ENCODE data around the gene SAMD4A.

SAMD4A gene

DNA sequence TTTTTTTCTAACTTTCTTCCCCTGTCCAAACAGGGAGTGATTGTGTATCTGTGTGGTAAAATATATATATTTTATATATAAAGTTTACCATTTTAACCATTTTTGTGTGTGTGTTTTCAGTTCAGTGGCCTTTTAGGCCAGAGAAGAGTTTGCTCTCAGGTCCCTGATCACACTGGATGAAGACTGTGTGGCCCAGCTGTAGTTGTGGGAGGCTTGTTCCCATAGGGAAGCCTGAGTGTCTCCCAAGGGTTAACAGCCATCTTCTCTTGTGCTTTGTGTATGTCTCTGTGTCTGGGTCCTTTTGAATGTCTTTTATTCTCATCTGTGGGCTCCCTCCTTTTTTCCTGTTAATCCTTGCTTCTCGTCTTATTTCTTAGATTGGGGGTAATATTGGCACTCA lies 33.8 kb upstream of the SAMD4A start:
- H3K27ac Mint-ChIP-seq = peak overlapping the region; percentile 98
- peaks cover 18% of the 10 kb centered on the region for H3K4me1 Mint-ChIP-seq

DNA sequence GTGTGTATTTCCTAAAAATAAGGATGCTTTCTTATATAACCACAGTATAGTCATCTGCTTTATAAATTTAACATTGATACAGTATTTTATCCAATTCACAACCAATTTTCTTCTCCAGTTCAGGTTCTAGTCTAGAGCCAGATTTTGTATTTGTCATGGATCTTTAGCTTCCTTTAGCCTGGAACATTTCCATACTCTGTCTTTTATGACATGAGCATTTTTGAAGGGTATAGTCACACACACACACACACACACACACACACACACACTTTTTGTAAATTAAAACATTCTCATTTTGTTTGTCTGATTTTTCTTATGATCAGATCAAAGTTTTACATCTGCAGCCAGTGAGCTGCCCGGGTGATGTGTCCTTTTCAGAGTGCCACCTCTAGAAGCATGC lies 31.8 kb upstream of the SAMD4A start:
- no peak for TF ChIP-seq CTCF (IDR thresholded peaks at IDR 0.05)
- DNase-seq = no peak
- H3K27me3 Mint-ChIP-seq (ENCODE audit: low read depth, poor library complexity) = no peaks in the 10 kb centered on the region
- H3K9me3 Mint-ChIP-seq = peaks cover 6% of the 10 kb centered on the region
- H3K4me1 Mint-ChIP-seq = peaks cover 18% of the 10 kb centered on the region
- no peak overlapping the region for H3K4me3 Mint-ChIP-seq
- no peak overlapping the region for H3K27ac Mint-ChIP-seq
- H3K36me3 Mint-ChIP-seq (ENCODE audit: low read depth) = peaks cover 44% of the 10 kb centered on the region

More for the DNA sequence above, 33.8 kb upstream of the SAMD4A start:
- Mint-ChIP-seq H3K4me3 (no peak overlapping the region), H3K36me3 (ENCODE audit: low read depth) (peaks cover 37% of the 10 kb centered on the region), H3K27me3 (ENCODE audit: low read depth, poor library complexity) (no peaks in the 10 kb centered on the region), H3K9me3 (peaks cover 6% of the 10 kb centered on the region)
- no peak for TF ChIP-seq CTCF (IDR thresholded peaks at IDR 0.05)
- no peak for DNase-seq

- Mint-ChIP-seq H3K9me3 (peaks cover 6% of the 10 kb centered on the region), H3K4me1 (peaks cover 18% of the 10 kb centered on the region), H3K36me3 (ENCODE audit: low read depth) (peaks cover 46% of the 10 kb centered on the region), H3K27me3 (ENCODE audit: low read depth, poor library complexity) (no peaks in the 10 kb centered on the region), H3K4me3 (no peak overlapping the region), H3K27ac (peak overlapping the region; percentile 21)
- TF ChIP-seq CTCF (IDR thresholded peaks at IDR 0.05) = no peak
- DNase-seq = no peak
Observed at GRCh38 chr14:54535646-54536045, 31.3 kb upstream of the SAMD4A start.

- TF ChIP-seq CTCF (IDR thresholded peaks at IDR 0.05) = no peak
- Mint-ChIP-seq H3K9me3 (peaks cover 6% of the 10 kb centered on the region), H3K27me3 (ENCODE audit: low read depth, poor library complexity) (no peaks in the 10 kb centered on the region), H3K36me3 (ENCODE audit: low read depth) (peaks cover 51% of the 10 kb centered on the region), H3K4me1 (peaks cover 9% of the 10 kb centered on the region), H3K4me3 (no peak overlapping the region), H3K27ac (no peak overlapping the region)
- no peak for DNase-seq
Observed at GRCh38 chr14:54537651-54538050, 29.3 kb upstream of the SAMD4A start.

DNA sequence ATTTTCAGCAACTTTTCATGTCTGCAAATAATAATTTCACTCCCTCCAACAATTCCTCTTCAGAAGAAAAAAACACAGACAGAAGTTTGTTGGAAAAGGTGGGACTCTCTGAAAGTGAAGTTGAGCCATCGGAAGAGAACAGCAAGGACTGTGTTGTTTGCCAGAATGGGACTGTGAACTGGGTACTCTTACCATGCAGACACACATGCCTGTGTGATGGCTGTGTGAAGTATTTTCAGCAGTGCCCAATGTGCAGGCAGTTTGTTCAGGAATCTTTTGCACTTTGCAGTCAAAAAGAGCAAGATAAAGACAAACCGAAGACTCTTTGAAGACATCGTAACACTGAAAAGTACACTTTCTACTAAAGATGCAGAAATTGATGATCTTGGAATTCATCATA lies 28.9 kb upstream of the SAMD4A start:
- H3K36me3 Mint-ChIP-seq (ENCODE audit: low read depth) = peaks cover 51% of the 10 kb centered on the region
- H3K4me3 Mint-ChIP-seq = no peak overlapping the region
- H3K9me3 Mint-ChIP-seq = peaks cover 6% of the 10 kb centered on the region
- peaks cover 5% of the 10 kb centered on the region for H3K4me1 Mint-ChIP-seq
- no peak overlapping the region for H3K27ac Mint-ChIP-seq
- DNase-seq = no peak
- no peaks in the 10 kb centered on the region for H3K27me3 Mint-ChIP-seq (ENCODE audit: low read depth, poor library complexity)
- no peak for TF ChIP-seq CTCF (IDR thresholded peaks at IDR 0.05)

DNA sequence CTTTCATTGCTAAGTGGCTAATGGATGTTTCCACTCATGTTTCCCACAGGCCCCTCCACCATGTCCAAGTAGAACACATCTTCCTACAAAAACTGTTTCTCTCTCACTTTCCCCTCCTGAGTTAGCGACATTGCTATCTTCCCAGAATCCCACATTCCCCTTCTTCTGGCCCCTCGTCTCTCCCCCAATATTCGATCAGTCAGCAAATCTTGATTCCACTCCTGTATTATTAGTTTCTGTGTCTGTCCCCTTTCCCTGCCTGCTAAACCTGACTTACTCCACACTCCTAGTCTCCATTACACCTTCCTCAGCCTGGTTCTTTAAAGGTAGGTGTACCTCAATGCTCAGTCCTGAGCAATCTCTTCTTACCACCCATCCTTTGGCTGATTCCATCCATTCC lies 19.3 kb upstream of the SAMD4A start:
- Mint-ChIP-seq H3K27me3 (ENCODE audit: low read depth, poor library complexity) (no peaks in the 10 kb centered on the region), H3K27ac (peak overlapping the region; percentile 1), H3K9me3 (no peaks in the 10 kb centered on the region), H3K4me1 (no peaks in the 10 kb centered on the region), H3K36me3 (ENCODE audit: low read depth) (no peaks in the 10 kb centered on the region), H3K4me3 (no peak overlapping the region)
- no peak for DNase-seq
- no peak for TF ChIP-seq CTCF (IDR thresholded peaks at IDR 0.05)

All from nephron progenitor cell (in vitro differentiated cells).